Measurements from ENCODE around the gene SUSD4.

DNA sequence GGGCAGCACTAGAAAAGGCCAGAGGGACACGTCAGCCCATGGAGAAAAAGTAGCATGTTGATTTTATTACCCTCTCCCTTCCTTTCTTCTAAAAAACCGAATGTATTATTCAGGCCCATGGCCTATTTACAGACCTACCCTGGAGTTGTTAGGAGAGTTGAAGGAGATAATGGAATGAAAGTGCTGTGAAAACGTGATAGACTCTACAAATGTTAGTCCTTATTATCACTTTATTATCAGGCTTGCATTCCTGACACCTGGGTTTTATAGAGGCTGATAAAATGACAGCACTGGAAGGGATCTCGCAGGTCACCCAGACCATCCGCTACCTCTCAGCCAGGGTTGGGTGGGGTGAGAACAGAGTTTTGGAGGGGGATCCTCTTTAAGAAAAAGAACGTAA lies 160.3 kb downstream of the SUSD4 start:
- TF ChIP-seq, protein P1, sequence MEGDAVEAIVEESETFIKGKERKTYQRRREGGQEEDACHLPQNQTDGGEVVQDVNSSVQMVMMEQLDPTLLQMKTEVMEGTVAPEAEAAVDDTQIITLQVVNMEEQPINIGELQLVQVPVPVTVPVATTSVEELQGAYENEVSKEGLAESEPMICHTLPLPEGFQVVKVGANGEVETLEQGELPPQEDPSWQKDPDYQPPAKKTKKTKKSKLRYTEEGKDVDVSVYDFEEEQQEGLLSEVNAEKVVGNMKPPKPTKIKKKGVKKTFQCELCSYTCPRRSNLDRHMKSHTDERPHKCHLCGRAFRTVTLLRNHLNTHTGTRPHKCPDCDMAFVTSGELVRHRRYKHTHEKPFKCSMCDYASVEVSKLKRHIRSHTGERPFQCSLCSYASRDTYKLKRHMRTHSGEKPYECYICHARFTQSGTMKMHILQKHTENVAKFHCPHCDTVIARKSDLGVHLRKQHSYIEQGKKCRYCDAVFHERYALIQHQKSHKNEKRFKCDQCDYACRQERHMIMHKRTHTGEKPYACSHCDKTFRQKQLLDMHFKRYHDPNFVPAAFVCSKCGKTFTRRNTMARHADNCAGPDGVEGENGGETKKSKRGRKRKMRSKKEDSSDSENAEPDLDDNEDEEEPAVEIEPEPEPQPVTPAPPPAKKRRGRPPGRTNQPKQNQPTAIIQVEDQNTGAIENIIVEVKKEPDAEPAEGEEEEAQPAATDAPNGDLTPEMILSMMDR (IDR thresholded peaks at IDR 0.05), result no peak
- no peak for TF ChIP-seq POLR2A (IDR thresholded peaks at IDR 0.05)

Measured in uterus (tissue), 2 donors.